ENCODE results near the gene MUC12. TPM values are rescaled to one million over a fixed set of nuclear protein-coding genes. Genes with fewer than 3 reads are reported as not detected.
A peak's percentile ranks its signal among the peaks of the same experiment; 100 is the strongest.

Gene MUC12
- total RNA-seq, 1 donor from 2014 or later = 2.8 TPM

DNA sequence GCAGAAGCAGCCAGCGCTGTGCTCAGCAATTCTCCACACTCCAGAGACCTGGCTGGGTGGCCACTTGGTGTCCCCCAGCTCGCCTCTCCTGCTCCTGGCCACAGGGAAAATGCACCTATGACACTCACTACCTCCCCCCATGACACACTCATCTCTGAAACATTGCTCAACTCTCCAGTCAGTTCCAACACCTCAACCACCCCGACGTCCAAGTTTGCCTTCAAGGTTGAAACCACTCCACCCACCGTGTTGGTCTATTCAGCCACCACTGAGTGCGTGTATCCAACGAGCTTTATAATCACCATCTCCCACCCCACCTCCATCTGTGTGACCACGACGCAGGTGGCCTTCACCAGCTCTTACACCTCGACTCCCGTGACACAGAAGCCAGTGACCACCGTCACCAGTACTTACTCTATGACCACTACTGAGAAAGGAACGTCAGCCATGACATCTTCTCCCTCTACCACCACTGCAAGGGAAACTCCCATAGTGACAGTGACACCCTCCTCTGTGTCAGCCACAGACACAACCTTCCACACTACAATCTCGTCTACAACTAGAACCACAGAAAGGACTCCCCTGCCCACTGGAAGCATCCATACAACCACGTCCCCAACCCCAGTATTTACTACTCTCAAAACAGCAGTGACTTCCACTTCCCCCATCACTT lies 17.3 kb upstream of the MUC12 start:
- no peaks in the 10 kb centered on the region for H3K36me3 Mint-ChIP-seq (ENCODE audit: low read depth, unreplicated experiment)
- Histone ChIP-seq H3K27ac (ENCODE audit: low read depth, low read length) (no peak overlapping the region), H3K79me2 (ENCODE audit: insufficient read depth, low read length) (no peaks in the 10 kb centered on the region), H3K9me3 (ENCODE audit: insufficient read depth, low read depth, low read length) (peaks cover 5% of the 10 kb centered on the region), H3K4me2 (ENCODE audit: low read length) (no peak overlapping the region), H3K4me3 (ENCODE audit: insufficient read depth, low read depth, low read length) (no peak overlapping the region), H4K20me1 (ENCODE audit: insufficient read depth, low read length) (no peaks in the 10 kb centered on the region), H3K27me3 (ENCODE audit: insufficient read depth, low read length) (peaks cover 15% of the 10 kb centered on the region), H3K9ac (ENCODE audit: low read length) (no peak overlapping the region), H2AFZ (ENCODE audit: low read depth, low read length) (no peak overlapping the region), H3K36me3 (ENCODE audit: insufficient read depth, low read length) (no peaks in the 10 kb centered on the region), H3K4me1 (ENCODE audit: insufficient read depth, low read length) (no peaks in the 10 kb centered on the region)
- no peak overlapping the region for H3K4me3 Mint-ChIP-seq (ENCODE audit: unreplicated experiment)
- H3K27ac Mint-ChIP-seq (ENCODE audit: unreplicated experiment) = no peak overlapping the region
- FAIRE-seq (no peak), DNase-seq (ENCODE audit: low read depth) (no peak)
- peaks cover 14% of the 10 kb centered on the region for H3K27me3 Mint-ChIP-seq (ENCODE audit: low read depth, unreplicated experiment)
- H3K4me1 Mint-ChIP-seq (ENCODE audit: low read depth, unreplicated experiment) = no peaks in the 10 kb centered on the region
- no peak for TF ChIP-seq EZH2 (IDR thresholded peaks at IDR 0.05; ENCODE audit: insufficient read depth, low read length)
- TF ChIP-seq, protein P1, sequence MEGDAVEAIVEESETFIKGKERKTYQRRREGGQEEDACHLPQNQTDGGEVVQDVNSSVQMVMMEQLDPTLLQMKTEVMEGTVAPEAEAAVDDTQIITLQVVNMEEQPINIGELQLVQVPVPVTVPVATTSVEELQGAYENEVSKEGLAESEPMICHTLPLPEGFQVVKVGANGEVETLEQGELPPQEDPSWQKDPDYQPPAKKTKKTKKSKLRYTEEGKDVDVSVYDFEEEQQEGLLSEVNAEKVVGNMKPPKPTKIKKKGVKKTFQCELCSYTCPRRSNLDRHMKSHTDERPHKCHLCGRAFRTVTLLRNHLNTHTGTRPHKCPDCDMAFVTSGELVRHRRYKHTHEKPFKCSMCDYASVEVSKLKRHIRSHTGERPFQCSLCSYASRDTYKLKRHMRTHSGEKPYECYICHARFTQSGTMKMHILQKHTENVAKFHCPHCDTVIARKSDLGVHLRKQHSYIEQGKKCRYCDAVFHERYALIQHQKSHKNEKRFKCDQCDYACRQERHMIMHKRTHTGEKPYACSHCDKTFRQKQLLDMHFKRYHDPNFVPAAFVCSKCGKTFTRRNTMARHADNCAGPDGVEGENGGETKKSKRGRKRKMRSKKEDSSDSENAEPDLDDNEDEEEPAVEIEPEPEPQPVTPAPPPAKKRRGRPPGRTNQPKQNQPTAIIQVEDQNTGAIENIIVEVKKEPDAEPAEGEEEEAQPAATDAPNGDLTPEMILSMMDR (IDR thresholded peaks at IDR 0.05; ENCODE audit: insufficient read depth, low read depth, low read length) = no peak
- no peaks in the 10 kb centered on the region for H3K9me3 Mint-ChIP-seq (ENCODE audit: unreplicated experiment)

DNA sequence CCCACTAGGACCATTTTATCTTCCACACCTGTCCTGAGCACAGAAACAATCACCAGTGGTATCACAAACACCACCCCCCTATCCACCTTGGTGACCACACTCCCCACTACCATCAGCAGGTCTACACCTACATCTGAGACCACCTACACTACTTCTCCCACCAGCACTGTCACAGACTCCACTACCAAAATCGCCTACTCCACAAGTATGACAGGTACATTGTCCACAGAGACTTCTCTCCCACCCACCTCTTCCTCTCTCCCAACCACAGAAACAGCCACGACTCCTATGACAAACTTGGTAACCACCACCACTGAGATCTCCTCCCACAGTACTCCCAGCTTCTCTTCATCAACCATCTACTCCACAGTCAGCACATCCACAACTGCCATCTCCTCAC lies 16.7 kb upstream of the MUC12 start:
- Histone ChIP-seq H3K27ac (ENCODE audit: low read depth, low read length) (no peak overlapping the region), H3K79me2 (ENCODE audit: insufficient read depth, low read length) (no peaks in the 10 kb centered on the region), H3K4me1 (ENCODE audit: insufficient read depth, low read length) (no peaks in the 10 kb centered on the region), H2AFZ (ENCODE audit: low read depth, low read length) (no peak overlapping the region), H3K27me3 (ENCODE audit: insufficient read depth, low read length) (peaks cover 17% of the 10 kb centered on the region), H4K20me1 (ENCODE audit: insufficient read depth, low read length) (no peaks in the 10 kb centered on the region), H3K9me3 (ENCODE audit: insufficient read depth, low read depth, low read length) (peaks cover 5% of the 10 kb centered on the region), H3K9ac (ENCODE audit: low read length) (no peak overlapping the region), H3K4me2 (ENCODE audit: low read length) (no peak overlapping the region), H3K4me3 (ENCODE audit: insufficient read depth, low read depth, low read length) (no peak overlapping the region), H3K36me3 (ENCODE audit: insufficient read depth, low read length) (no peaks in the 10 kb centered on the region)
- DNase-seq (ENCODE audit: low read depth) = no peak
- TF ChIP-seq EZH2 (IDR thresholded peaks at IDR 0.05; ENCODE audit: insufficient read depth, low read length) = no peak
- Mint-ChIP-seq H3K4me1 (ENCODE audit: low read depth, unreplicated experiment) (no peaks in the 10 kb centered on the region), H3K9me3 (ENCODE audit: unreplicated experiment) (no peaks in the 10 kb centered on the region), H3K27me3 (ENCODE audit: low read depth, unreplicated experiment) (peaks cover 14% of the 10 kb centered on the region), H3K36me3 (ENCODE audit: low read depth, unreplicated experiment) (no peaks in the 10 kb centered on the region), H3K4me3 (ENCODE audit: unreplicated experiment) (no peak overlapping the region), H3K27ac (ENCODE audit: unreplicated experiment) (no peak overlapping the region)
- no peak for FAIRE-seq

DNA sequence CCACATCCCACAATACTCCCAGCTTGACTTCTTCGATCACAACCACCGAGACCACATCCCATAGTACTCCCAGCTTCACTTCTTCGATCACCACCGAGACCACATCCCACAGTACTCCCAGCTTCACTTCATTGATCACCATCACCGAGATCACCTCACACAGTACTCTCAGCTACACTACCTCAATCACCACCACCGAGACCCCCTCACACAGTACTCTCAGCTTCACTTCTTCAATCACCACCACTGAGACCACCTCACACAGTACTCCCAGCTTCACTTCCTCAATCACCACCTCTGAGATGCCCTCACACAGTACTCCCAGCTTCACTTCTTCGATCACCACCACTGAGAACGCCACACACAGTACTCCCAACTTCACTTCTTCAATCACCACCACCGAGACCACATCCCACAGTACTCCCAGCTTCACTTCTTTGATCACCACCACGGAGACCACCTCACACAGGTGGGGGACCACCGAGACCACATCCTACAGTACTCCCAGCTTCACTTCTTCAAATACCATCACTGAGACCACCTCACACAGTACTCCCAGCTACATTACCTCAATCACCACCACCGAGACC lies 11.4 kb upstream of the MUC12 start:
- peak; percentile 23 for DNase-seq (ENCODE audit: low read depth)
- Histone ChIP-seq H3K9me3 (ENCODE audit: insufficient read depth, low read depth, low read length) (peaks cover 10% of the 10 kb centered on the region), H3K79me2 (ENCODE audit: insufficient read depth, low read length) (no peaks in the 10 kb centered on the region), H2AFZ (ENCODE audit: low read depth, low read length) (no peak overlapping the region), H4K20me1 (ENCODE audit: insufficient read depth, low read length) (no peaks in the 10 kb centered on the region), H3K4me2 (ENCODE audit: low read length) (no peak overlapping the region), H3K27me3 (ENCODE audit: insufficient read depth, low read length) (peaks cover 25% of the 10 kb centered on the region), H3K4me1 (ENCODE audit: insufficient read depth, low read length) (no peaks in the 10 kb centered on the region), H3K27ac (ENCODE audit: low read depth, low read length) (no peak overlapping the region), H3K36me3 (ENCODE audit: insufficient read depth, low read length) (no peaks in the 10 kb centered on the region), H3K9ac (ENCODE audit: low read length) (no peak overlapping the region), H3K4me3 (ENCODE audit: insufficient read depth, low read depth, low read length) (no peak overlapping the region)
- Mint-ChIP-seq H3K4me1 (ENCODE audit: low read depth, unreplicated experiment) (no peaks in the 10 kb centered on the region), H3K36me3 (ENCODE audit: low read depth, unreplicated experiment) (no peaks in the 10 kb centered on the region), H3K4me3 (ENCODE audit: unreplicated experiment) (no peak overlapping the region), H3K9me3 (ENCODE audit: unreplicated experiment) (no peaks in the 10 kb centered on the region), H3K27me3 (ENCODE audit: low read depth, unreplicated experiment) (peaks cover 4% of the 10 kb centered on the region), H3K27ac (ENCODE audit: unreplicated experiment) (no peak overlapping the region)
- no peak for FAIRE-seq
- TF ChIP-seq EZH2 (IDR thresholded peaks at IDR 0.05; ENCODE audit: insufficient read depth, low read length) = no peak
- TF ChIP-seq, protein P1 (IDR thresholded peaks at IDR 0.05; ENCODE audit: insufficient read depth, low read depth, low read length) = no peak

Data from astrocyte (in vitro differentiated cells and primary cell).